GM12878 (cell line): ENCODE measurements around the gene PRSS57. TPM values are rescaled to one million over a fixed set of nuclear protein-coding genes. Genes with fewer than 3 reads are reported as not detected.

Experiments
- ATAC-seq: fragments of 200-7000 bp; cut with Tn5 transposase; 3 replicates; pipeline ENCODE4 v1.9.1; 2020; ENCODE audit warnings: mild to moderate bottlenecking, moderate library complexity
- BruUV-seq: library from RNA; stranded (reverse); fragments of 400-500 nt; replicated peaks from 2 replicates; lab custom pipeline; 2021; lab: Mats Ljungman, UMichigan
- CTCF ChIA-PET: fragments of 300-600 bp; sonication (Branson Sonifier 250); formaldehyde crosslinking; extraction: SDS; loops from one replicate; lab custom pipeline; 2021; ENCODE audit warnings: inconsistent platforms; lab: Yijun Ruan, JAX
- POLR2A ChIA-PET: fragments of 350-600 bp; formaldehyde crosslinking; extraction: SDS; loops from one replicate; lab custom pipeline; 2021; ENCODE audit warnings: inconsistent platforms; lab: Charles Lee
- RAD21 ChIA-PET: fragments of 300-600 bp; sonication (Branson Sonifier 250); formaldehyde crosslinking; loops from one replicate; lab custom pipeline; 2023; ENCODE audit warnings: antibody characterized with exemption; ENCODE audit not compliant: unreplicated experiment; lab: Charles Lee
- SMC1A ChIA-PET: fragments of 300-600 bp; sonication (Branson Sonifier 250); formaldehyde crosslinking; loops from one replicate; lab custom pipeline; 2023; ENCODE audit not compliant: unreplicated experiment, uncharacterized antibody; lab: Charles Lee
- DNase-seq: peaks from one replicate; pipeline ENCODE4 v3.0.0-alpha.2; 2011; ENCODE audit warnings: low read depth, low spot score
- FAIRE-seq: peaks from 3 replicates; lab custom pipeline; 2011; peaks lifted over from hg19 to GRCh38; lab: Jason Lieb, UNC
- H2AFZ ChIP-seq: 2 replicates; pipeline ENCODE4 v1.6.0; 2011; ENCODE audit warnings: low read depth, low read length, control low read depth; ENCODE audit not compliant: control insufficient read depth
- H3K27ac ChIP-seq: 2 replicates; pipeline ENCODE4 v1.5.1; 2011; ENCODE audit warnings: control low read depth; ENCODE audit not compliant: control insufficient read depth, insufficient read depth
- H3K27me3 ChIP-seq, 2 experiments: replicated peaks in 1 of 2; 2 replicates each; pipeline versions ENCODE4 v1.6.0 to v1.6.1; 2011; ENCODE audit warnings: low read length in 1 of 2; ENCODE audit not compliant: control insufficient read depth in 2 of 2, insufficient read depth in 2 of 2
- H3K36me3 ChIP-seq, 2 experiments: 2 replicates each; pipeline ENCODE4 v1.5.1; 2011; ENCODE audit warnings: low read length in 1 of 2; ENCODE audit not compliant: control insufficient read depth in 2 of 2, insufficient read depth in 2 of 2
- H3K4me1 ChIP-seq: 2 replicates; pipeline ENCODE4 v1.6.1; 2011; ENCODE audit warnings: mild to moderate bottlenecking, low read length, moderate library complexity, mixed read lengths; ENCODE audit not compliant: control insufficient read depth, insufficient read depth
- H3K4me2 ChIP-seq: 2 replicates; pipeline ENCODE4 v1.6.0; 2011; ENCODE audit warnings: control low read depth; ENCODE audit not compliant: control insufficient read depth, insufficient read depth
- H3K4me3 ChIP-seq: fragments of 200-600 bp; sonication (generic); 2 replicates; pipeline ENCODE4 v1.5.1; 2016
- H3K79me2 ChIP-seq: 2 replicates; pipeline ENCODE4 v1.6.0; 2011; ENCODE audit warnings: low read length; ENCODE audit not compliant: control insufficient read depth, insufficient read depth
- H3K9ac ChIP-seq: 2 replicates; pipeline ENCODE4 v1.8.0; 2011; ENCODE audit warnings: low read length, control low read depth, mixed read lengths; ENCODE audit not compliant: control insufficient read depth, insufficient read depth
- H3K9me3 ChIP-seq: replicated peaks from 3 replicates; pipeline ENCODE4 v1.5.1; 2011; ENCODE audit warnings: mild to moderate bottlenecking, low read length; ENCODE audit not compliant: control insufficient read depth, insufficient read depth
- H4K20me1 ChIP-seq: 2 replicates; pipeline ENCODE4 v1.6.0; 2011; ENCODE audit not compliant: control insufficient read depth, insufficient read depth
- BACH1 ChIP-seq: fragments of 450-650 bp; IDR thresholded peaks from 2 replicates; pipeline ENCODE4 v1.6.1; 2017; ENCODE audit warnings: mild to moderate bottlenecking, borderline replicate concordance
- CREM ChIP-seq: IDR thresholded peaks from 2 replicates; pipeline ENCODE4 v1.6.1; 2014; ENCODE audit warnings: antibody characterized with exemption, low read depth
- DPF2 ChIP-seq: fragments of 450-650 bp; IDR thresholded peaks from 2 replicates; pipeline ENCODE4 v1.6.1; 2017; ENCODE audit warnings: mild to moderate bottlenecking
- GABPA ChIP-seq: IDR thresholded peaks from 2 replicates; pipeline ENCODE4 v1.6.1; 2014; ENCODE audit warnings: antibody characterized with exemption, low read depth, mild to moderate bottlenecking, inconsistent platforms
- GATAD2B ChIP-seq: fragments of 450-650 bp; conservative IDR thresholded peaks from 2 replicates; pipeline ENCODE4 v1.6.1; 2017; ENCODE audit warnings: low read depth, mild to moderate bottlenecking, moderate library complexity
- MXI1 ChIP-seq: fragments of 150-350 bp; IDR thresholded peaks from 2 replicates; pipeline ENCODE4 v1.6.1; 2011; ENCODE audit warnings: low read depth, mild to moderate bottlenecking, inconsistent platforms, low read length, improper control_type of control experiment
- NR2C1 ChIP-seq: fragments of 450-650 bp; IDR thresholded peaks from 2 replicates; pipeline ENCODE4 v1.6.1; 2017; ENCODE audit warnings: antibody characterized with exemption, mild to moderate bottlenecking, moderate library complexity
- NR2F1 ChIP-seq: fragments of 450-650 bp; conservative IDR thresholded peaks from 2 replicates; pipeline ENCODE4 v1.6.1; 2017; ENCODE audit warnings: mild to moderate bottlenecking
- PAX8 ChIP-seq: fragments of 450-650 bp; IDR thresholded peaks from 2 replicates; pipeline ENCODE4 v1.6.1; 2017; ENCODE audit warnings: mild to moderate bottlenecking, moderate library complexity
- POLR2AphosphoS2 ChIP-seq: IDR thresholded peaks from 2 replicates; pipeline ENCODE4 v1.6.1; 2011; ENCODE audit warnings: low read depth, mild to moderate bottlenecking, low read length, improper control_type of control experiment, moderate library complexity
- RELA ChIP-seq: fragments of 450-650 bp; IDR thresholded peaks from 2 replicates; pipeline ENCODE4 v1.8.0; 2014; ENCODE audit warnings: borderline replicate concordance; ENCODE audit not compliant: partially characterized antibody
- TAF1 ChIP-seq: IDR thresholded peaks from 2 replicates; pipeline ENCODE4 v1.6.1; 2011; ENCODE audit warnings: mild to moderate bottlenecking, low read depth, low read length, borderline replicate concordance
- YBX1 ChIP-seq: fragments of 450-650 bp; IDR thresholded peaks from 2 replicates; pipeline ENCODE4 v1.6.1; 2016; ENCODE audit warnings: antibody characterized with exemption
- WGBS: methylation state at CpG from one replicate; pipeline ENCODE4 v1.1.6; 2016; ENCODE audit warnings: low lambda C conversion rate; ENCODE audit not compliant: insufficient replicate concordance, insufficient coverage; ENCODE audit errors: missing lambda C conversion rate; 5-methylcytosine and 5-hydroxymethylcytosine counted together
- in situ Hi-C: fragments of 300-500 bp; cut with MboI; formaldehyde crosslinking; loops from 9 replicates; pipeline ENCODE4 v1.14.3; 2018; ENCODE audit warnings: mixed read lengths
- intact Hi-C: fragments of 100-400 bp; cut with micrococcal nuclease; formaldehyde crosslinking; loops from one replicate; pipeline ENCODE4 v1.14.2; 2022; ENCODE audit not compliant: unreplicated experiment
- polyA plus RNA-seq, 11 experiments: library from polyadenylated mRNA; depleted of rRNA in 4 of 11; unstranded in 6 of 11; stranded (reverse) in 5 of 11; fragments of >200 nt; fragmentation: Nextera tagmentation in 4 of 11; fragmentation: Illumina TruSeq in 1 of 11; extraction: Ambion mirVana in 4 of 11; extraction: Trizol in 1 of 11; gene quantifications; 1 replicate in 1 of 11; 2 replicates in 10 of 11; pipeline versions ENCODE4 v1.2.1 to v1.2.3, GENCODE V29; 2011 to 2016; ENCODE audit warnings: inconsistent platforms in 2 of 11, missing spikeins in 2 of 11, low read depth in 1 of 11
- total RNA-seq, 4 experiments: library from RNA; depleted of rRNA in 3 of 4; stranded (reverse); fragments of >200 nt in 3 of 4; fragmentation: Illumina TruSeq in 1 of 4; extraction: Trizol in 1 of 4; gene quantifications; 2 replicates each; pipeline versions ENCODE4 v1.2.1 to v1.2.3, GENCODE V29; 2013 to 2021
- TF ChIP-seq, protein P1 (sequence below): fragments of 450-650 bp; formaldehyde crosslinking; IDR thresholded peaks from 2 replicates; pipeline ENCODE4 v1.4.0; 2020; ENCODE audit warnings: mild to moderate bottlenecking, moderate library complexity
- TF ChIP-seq, protein P2 (sequence below): IDR thresholded peaks from 2 replicates; pipeline ENCODE4 v1.6.1; 2012; ENCODE audit warnings: low read length, inconsistent platforms
- TF ChIP-seq, protein P3 (sequence below): fragments of 450-650 bp; IDR thresholded peaks from 2 replicates; pipeline ENCODE4 v1.6.1; 2017; ENCODE audit warnings: mild to moderate bottlenecking, moderate library complexity

Gene PRSS57
- total and polyA plus RNA-seq, 10 of the 15 experiments (the other 5 are each of a cell fraction or from before 2014, with no cell fraction given) = not detected

DNA sequence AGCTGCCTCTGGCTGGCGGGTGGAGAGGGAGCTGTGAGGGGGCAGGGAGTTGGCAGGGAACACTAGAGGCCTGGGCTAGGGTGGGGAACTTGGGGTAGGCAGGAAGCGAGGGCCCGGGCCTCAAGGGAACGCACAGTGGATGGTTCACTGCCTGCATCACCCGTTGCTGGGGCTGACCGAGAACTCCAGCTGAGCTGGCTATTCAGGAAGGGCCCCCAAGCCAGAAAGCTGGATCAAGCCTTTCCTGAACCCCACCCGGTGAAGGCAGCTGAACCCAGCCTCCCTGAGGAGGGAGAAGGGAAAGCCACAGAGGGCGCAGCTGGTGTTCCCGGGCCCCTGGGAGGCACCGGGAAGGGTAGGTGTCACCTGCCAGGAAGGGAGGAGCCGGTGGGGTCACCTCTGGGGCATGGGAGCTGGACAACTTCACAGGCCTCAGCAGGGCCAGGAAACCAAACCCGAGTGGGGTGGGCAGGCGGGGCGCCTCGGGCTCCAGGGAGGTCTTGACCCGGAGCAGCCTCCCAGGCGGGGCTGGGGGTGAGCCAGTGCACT lies 27.4 kb upstream of the PRSS57 start:
- no peaks in the 10 kb centered on the region for H3K36me3 ChIP-seq
- no TSS peak for BruUV-seq
- no peak overlapping the region for H3K9ac ChIP-seq
- RAD21 ChIA-PET = interaction anchor here (0.8 kb wide), 2 partner anchors 10 to 47 kb away, joined by 3 read pairs; no protein-coding TSS in a partner anchor
- SMC1A ChIA-PET = interaction anchor here (1.5 kb wide), 1 partner anchor 44 kb away, joined by 3 read pairs; no protein-coding TSS in a partner anchor
- POLR2A ChIA-PET = interaction anchor here (0.5 kb wide), 1 partner anchor 213 kb away, joined by 3 read pairs; no protein-coding TSS in a partner anchor
- no peaks in the 10 kb centered on the region for H3K27me3 ChIP-seq
- DNase-seq = no peak
- no peak overlapping the region for H3K4me3 ChIP-seq
- no peak overlapping the region for H3K27ac ChIP-seq
- WGBS = 7% methylated on average over 17 of the region's 17 CpGs
- no peaks in the 10 kb centered on the region for H3K9me3 ChIP-seq
- in situ Hi-C loops (no loop called here), intact Hi-C loops (no loop called here)
- no peaks in the 10 kb centered on the region for H4K20me1 ChIP-seq
- no peak for FAIRE-seq
- no peaks in the 10 kb centered on the region for H3K79me2 ChIP-seq
- ATAC-seq = peak; percentile 79
- H2AFZ ChIP-seq = no peak overlapping the region; the same call in 1 of the 2 replicates
- no peak overlapping the region for H3K4me2 ChIP-seq
- H3K4me1 ChIP-seq = no peaks in the 10 kb centered on the region; the same call in 1 of the 2 replicates
- CTCF ChIA-PET = interaction anchor here (1.4 kb wide), 1 partner anchor 17 kb away, joined by 4 read pairs; no protein-coding TSS in a partner anchor
- TF ChIP-seq CREM = peak; percentile 44
- TF ChIP-seq, protein P1, sequence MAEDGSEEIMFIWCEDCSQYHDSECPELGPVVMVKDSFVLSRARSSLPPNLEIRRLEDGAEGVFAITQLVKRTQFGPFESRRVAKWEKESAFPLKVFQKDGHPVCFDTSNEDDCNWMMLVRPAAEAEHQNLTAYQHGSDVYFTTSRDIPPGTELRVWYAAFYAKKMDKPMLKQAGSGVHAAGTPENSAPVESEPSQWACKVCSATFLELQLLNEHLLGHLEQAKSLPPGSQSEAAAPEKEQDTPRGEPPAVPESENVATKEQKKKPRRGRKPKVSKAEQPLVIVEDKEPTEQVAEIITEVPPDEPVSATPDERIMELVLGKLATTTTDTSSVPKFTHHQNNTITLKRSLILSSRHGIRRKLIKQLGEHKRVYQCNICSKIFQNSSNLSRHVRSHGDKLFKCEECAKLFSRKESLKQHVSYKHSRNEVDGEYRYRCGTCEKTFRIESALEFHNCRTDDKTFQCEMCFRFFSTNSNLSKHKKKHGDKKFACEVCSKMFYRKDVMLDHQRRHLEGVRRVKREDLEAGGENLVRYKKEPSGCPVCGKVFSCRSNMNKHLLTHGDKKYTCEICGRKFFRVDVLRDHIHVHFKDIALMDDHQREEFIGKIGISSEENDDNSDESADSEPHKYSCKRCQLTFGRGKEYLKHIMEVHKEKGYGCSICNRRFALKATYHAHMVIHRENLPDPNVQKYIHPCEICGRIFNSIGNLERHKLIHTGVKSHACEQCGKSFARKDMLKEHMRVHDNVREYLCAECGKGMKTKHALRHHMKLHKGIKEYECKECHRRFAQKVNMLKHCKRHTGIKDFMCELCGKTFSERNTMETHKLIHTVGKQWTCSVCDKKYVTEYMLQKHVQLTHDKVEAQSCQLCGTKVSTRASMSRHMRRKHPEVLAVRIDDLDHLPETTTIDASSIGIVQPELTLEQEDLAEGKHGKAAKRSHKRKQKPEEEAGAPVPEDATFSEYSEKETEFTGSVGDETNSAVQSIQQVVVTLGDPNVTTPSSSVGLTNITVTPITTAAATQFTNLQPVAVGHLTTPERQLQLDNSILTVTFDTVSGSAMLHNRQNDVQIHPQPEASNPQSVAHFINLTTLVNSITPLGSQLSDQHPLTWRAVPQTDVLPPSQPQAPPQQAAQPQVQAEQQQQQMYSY (CRISPR knock-in tag) = no peak
- no peak for TF ChIP-seq BACH1
- TF ChIP-seq, protein P2, sequence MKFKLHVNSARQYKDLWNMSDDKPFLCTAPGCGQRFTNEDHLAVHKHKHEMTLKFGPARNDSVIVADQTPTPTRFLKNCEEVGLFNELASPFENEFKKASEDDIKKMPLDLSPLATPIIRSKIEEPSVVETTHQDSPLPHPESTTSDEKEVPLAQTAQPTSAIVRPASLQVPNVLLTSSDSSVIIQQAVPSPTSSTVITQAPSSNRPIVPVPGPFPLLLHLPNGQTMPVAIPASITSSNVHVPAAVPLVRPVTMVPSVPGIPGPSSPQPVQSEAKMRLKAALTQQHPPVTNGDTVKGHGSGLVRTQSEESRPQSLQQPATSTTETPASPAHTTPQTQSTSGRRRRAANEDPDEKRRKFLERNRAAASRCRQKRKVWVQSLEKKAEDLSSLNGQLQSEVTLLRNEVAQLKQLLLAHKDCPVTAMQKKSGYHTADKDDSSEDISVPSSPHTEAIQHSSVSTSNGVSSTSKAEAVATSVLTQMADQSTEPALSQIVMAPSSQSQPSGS = no peak
- TF ChIP-seq DPF2 = no peak
- no peak for TF ChIP-seq GABPA
- no peak for TF ChIP-seq YBX1
- TF ChIP-seq, protein P3, sequence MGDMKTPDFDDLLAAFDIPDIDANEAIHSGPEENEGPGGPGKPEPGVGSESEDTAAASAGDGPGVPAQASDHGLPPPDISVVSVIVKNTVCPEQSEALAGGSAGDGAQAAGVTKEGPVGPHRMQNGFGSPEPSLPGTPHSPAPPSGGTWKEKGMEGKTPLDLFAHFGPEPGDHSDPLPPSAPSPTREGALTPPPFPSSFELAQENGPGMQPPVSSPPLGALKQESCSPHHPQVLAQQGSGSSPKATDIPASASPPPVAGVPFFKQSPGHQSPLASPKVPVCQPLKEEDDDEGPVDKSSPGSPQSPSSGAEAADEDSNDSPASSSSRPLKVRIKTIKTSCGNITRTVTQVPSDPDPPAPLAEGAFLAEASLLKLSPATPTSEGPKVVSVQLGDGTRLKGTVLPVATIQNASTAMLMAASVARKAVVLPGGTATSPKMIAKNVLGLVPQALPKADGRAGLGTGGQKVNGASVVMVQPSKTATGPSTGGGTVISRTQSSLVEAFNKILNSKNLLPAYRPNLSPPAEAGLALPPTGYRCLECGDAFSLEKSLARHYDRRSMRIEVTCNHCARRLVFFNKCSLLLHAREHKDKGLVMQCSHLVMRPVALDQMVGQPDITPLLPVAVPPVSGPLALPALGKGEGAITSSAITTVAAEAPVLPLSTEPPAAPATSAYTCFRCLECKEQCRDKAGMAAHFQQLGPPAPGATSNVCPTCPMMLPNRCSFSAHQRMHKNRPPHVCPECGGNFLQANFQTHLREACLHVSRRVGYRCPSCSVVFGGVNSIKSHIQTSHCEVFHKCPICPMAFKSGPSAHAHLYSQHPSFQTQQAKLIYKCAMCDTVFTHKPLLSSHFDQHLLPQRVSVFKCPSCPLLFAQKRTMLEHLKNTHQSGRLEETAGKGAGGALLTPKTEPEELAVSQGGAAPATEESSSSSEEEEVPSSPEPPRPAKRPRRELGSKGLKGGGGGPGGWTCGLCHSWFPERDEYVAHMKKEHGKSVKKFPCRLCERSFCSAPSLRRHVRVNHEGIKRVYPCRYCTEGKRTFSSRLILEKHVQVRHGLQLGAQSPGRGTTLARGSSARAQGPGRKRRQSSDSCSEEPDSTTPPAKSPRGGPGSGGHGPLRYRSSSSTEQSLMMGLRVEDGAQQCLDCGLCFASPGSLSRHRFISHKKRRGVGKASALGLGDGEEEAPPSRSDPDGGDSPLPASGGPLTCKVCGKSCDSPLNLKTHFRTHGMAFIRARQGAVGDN = no peak
- TF ChIP-seq NR2C1 = no peak
- no peak for TF ChIP-seq POLR2AphosphoS2
- TF ChIP-seq NR2F1 = 0 out of 2 replicates have a peak, but pooled peaks have one; percentile 47
- 0 out of 2 replicates have a peak, but pooled peaks have one; percentile 13 for TF ChIP-seq GATAD2B
- no peak for TF ChIP-seq RELA
- TF ChIP-seq MXI1 = no peak
- no peak for TF ChIP-seq TAF1
- no peak for TF ChIP-seq PAX8
